ENCODE data around the gene DENND2D.

DNA sequence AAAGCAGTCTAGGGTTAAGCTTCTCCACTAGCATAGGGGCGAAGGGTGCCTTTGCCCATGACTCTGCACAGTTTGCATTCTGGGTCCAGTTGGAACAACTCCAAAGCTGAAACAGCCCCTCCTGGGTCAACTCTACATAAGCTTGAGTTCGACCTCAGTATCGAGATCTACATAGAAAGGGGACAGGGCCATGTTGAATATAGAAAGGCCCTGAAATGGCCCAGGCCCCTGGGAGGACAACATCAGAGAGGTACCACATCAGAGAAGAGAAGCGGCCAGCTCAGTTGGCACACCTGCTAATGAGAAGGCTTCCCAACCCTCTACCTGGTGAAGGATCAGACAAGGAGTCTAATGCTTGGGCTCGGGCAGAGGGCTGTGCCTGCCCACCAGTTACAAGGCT lies 1.6 kb downstream of the DENND2D start:
- no peak for TF ChIP-seq POLR2A (IDR thresholded peaks at IDR 0.05)
- TF ChIP-seq, protein P1, sequence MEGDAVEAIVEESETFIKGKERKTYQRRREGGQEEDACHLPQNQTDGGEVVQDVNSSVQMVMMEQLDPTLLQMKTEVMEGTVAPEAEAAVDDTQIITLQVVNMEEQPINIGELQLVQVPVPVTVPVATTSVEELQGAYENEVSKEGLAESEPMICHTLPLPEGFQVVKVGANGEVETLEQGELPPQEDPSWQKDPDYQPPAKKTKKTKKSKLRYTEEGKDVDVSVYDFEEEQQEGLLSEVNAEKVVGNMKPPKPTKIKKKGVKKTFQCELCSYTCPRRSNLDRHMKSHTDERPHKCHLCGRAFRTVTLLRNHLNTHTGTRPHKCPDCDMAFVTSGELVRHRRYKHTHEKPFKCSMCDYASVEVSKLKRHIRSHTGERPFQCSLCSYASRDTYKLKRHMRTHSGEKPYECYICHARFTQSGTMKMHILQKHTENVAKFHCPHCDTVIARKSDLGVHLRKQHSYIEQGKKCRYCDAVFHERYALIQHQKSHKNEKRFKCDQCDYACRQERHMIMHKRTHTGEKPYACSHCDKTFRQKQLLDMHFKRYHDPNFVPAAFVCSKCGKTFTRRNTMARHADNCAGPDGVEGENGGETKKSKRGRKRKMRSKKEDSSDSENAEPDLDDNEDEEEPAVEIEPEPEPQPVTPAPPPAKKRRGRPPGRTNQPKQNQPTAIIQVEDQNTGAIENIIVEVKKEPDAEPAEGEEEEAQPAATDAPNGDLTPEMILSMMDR (IDR thresholded peaks at IDR 0.05): no peak
